ENCODE data around the gene CFAP298. TPM values are rescaled to one million over a fixed set of nuclear protein-coding genes. Genes with fewer than 3 reads are reported as not detected.

Gene CFAP298
- total RNA-seq, 1 donor from 2014 or later, result 22.1 TPM

DNA sequence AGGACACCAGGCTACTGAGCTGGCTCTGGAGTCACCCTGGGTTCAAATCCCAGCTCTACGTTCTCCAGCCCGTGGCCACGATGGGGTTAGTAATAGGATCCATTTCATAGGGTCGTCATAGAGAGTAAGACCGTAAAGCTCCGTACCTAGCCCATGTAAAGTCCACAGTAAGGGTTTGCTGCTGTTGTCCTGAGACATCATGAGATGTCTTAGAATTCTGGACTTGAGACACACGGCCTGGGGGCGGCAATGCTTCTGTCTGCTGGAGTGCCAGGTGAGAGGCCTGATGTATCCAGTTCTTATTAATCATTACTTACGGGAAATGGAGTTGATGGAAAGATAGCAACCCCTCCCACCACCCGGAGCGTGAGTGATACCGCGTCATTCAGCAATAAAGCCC lies 30.4 kb downstream of the CFAP298 start:
- no peak overlapping the region for H3K27ac ChIP-seq
- no peaks in the 10 kb centered on the region for H3K4me1 ChIP-seq
- no peak for DNase-seq (ENCODE audit: extremely low spot score in 2 of 2)
- no peak for TF ChIP-seq POLR2AphosphoS5 (IDR thresholded peaks at IDR 0.05; ENCODE audit: insufficient read depth in 1 of 2, low read depth in 1 of 2)
- H3K4me3 ChIP-seq, result no peak overlapping the region
- no peaks in the 10 kb centered on the region for H3K36me3 ChIP-seq
- intact Hi-C loops (cut with DNase I), result no loop called here
- no peaks in the 10 kb centered on the region for H3K9me3 ChIP-seq
- no peaks in the 10 kb centered on the region for H3K27me3 ChIP-seq

DNA sequence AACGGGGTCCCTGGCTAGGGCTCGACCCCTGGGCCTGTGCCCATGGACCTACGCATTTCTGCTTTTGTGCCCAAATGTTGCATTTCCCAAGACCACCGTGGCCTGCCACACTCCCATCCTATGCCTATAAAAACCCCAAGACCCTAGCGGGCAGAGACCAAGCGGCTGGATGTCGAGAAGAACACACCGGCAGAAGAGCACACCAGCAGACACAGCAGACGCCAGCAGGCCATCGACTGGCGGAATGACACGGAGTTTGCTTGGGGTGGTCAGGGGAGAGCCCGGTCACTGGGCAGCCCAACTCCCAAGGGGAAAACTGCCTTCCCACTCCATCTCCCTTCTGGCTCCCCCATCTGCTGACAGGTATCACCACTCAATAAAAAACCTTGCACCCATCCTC lies 31.2 kb downstream of the CFAP298 start:
- no peaks in the 10 kb centered on the region for H3K4me1 ChIP-seq
- H3K27ac ChIP-seq, result no peak overlapping the region
- no peaks in the 10 kb centered on the region for H3K27me3 ChIP-seq
- H3K9me3 ChIP-seq, result no peaks in the 10 kb centered on the region
- TF ChIP-seq POLR2A (IDR thresholded peaks at IDR 0.05) (no peak), POLR2AphosphoS5 (IDR thresholded peaks at IDR 0.05; ENCODE audit: insufficient read depth in 1 of 2, low read depth in 1 of 2) (no peak)
- TF ChIP-seq, protein P1, sequence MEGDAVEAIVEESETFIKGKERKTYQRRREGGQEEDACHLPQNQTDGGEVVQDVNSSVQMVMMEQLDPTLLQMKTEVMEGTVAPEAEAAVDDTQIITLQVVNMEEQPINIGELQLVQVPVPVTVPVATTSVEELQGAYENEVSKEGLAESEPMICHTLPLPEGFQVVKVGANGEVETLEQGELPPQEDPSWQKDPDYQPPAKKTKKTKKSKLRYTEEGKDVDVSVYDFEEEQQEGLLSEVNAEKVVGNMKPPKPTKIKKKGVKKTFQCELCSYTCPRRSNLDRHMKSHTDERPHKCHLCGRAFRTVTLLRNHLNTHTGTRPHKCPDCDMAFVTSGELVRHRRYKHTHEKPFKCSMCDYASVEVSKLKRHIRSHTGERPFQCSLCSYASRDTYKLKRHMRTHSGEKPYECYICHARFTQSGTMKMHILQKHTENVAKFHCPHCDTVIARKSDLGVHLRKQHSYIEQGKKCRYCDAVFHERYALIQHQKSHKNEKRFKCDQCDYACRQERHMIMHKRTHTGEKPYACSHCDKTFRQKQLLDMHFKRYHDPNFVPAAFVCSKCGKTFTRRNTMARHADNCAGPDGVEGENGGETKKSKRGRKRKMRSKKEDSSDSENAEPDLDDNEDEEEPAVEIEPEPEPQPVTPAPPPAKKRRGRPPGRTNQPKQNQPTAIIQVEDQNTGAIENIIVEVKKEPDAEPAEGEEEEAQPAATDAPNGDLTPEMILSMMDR (IDR thresholded peaks at IDR 0.05), result no peak
- intact Hi-C loops (cut with DNase I), result no loop called here
- H3K36me3 ChIP-seq, result no peaks in the 10 kb centered on the region
- no peak overlapping the region for H3K4me3 ChIP-seq
- DNase-seq (ENCODE audit: extremely low spot score in 2 of 2), result no peak

DNA sequence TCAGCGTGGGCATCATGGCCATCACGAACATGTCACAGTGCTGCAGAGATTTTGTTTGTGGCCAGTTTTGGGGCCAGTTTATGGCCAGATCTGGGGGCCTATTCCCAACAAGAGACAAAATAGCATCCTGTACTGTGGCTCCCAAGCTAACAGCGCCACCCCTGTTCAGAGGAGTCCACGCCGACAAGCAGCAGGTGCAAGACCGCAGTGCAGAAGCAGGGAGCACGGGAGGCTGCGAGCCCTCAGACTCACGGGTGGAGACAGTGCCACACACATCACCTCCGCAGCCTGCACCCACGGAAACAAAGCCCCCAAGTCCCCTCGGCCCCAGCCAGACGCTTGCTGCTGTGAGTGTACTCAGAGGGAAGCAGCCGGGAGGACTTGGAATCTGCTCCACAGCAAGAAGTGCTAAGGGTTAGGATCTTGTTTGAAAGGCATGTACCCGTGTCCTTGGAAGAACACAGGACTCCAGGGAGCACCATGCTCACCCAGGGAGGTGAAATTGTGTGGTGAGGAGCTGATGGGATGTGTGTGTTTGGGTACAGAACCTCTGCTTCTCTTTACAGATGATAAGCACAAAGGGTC lies 34.0 kb downstream of the CFAP298 start:
- TF ChIP-seq POLR2AphosphoS5 (IDR thresholded peaks at IDR 0.05; ENCODE audit: insufficient read depth in 1 of 2, low read depth in 1 of 2), result no peak
- TF ChIP-seq POLR2A (IDR thresholded peaks at IDR 0.05), result no peak
- TF ChIP-seq, protein P1 (IDR thresholded peaks at IDR 0.05), result no peak
- no peak overlapping the region for H3K27ac ChIP-seq
- no peak overlapping the region for H3K4me3 ChIP-seq
- DNase-seq (ENCODE audit: extremely low spot score in 2 of 2), result no peak
- no peaks in the 10 kb centered on the region for H3K36me3 ChIP-seq
- H3K27me3 ChIP-seq, result no peaks in the 10 kb centered on the region
- no peaks in the 10 kb centered on the region for H3K9me3 ChIP-seq
- intact Hi-C loops (cut with DNase I), result no loop called here
- H3K4me1 ChIP-seq, result no peaks in the 10 kb centered on the region

DNA sequence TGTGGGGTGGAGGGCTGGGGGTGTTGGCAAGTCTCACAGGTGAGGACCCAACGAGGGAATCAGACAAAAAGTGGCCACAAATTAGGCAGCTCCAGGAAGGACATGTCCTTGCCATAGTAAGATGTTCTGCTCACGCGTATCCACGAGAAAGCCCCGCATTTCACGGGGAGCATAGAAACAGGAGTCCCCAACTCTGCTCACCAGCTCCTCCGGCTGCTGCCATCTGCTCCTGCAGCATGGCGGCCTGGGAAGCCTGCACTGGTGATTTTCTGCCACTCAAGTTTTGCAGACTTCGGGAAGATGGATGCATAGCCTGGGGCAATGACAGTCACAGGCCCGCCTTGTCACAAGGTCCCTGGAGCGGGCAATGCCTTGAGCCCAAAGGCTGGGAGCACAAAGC lies 36.2 kb downstream of the CFAP298 start:
- no peak overlapping the region for H3K4me3 ChIP-seq
- TF ChIP-seq, protein P1 (IDR thresholded peaks at IDR 0.05), result no peak
- TF ChIP-seq POLR2A (IDR thresholded peaks at IDR 0.05) (no peak), POLR2AphosphoS5 (IDR thresholded peaks at IDR 0.05; ENCODE audit: insufficient read depth in 1 of 2, low read depth in 1 of 2) (no peak)
- DNase-seq (ENCODE audit: extremely low spot score in 2 of 2), result no peak
- no peak overlapping the region for H3K27ac ChIP-seq
- no peaks in the 10 kb centered on the region for H3K27me3 ChIP-seq
- H3K9me3 ChIP-seq, result no peaks in the 10 kb centered on the region
- no peaks in the 10 kb centered on the region for H3K4me1 ChIP-seq
- H3K36me3 ChIP-seq, result no peaks in the 10 kb centered on the region
- intact Hi-C loops (cut with DNase I), result no loop called here

DNA sequence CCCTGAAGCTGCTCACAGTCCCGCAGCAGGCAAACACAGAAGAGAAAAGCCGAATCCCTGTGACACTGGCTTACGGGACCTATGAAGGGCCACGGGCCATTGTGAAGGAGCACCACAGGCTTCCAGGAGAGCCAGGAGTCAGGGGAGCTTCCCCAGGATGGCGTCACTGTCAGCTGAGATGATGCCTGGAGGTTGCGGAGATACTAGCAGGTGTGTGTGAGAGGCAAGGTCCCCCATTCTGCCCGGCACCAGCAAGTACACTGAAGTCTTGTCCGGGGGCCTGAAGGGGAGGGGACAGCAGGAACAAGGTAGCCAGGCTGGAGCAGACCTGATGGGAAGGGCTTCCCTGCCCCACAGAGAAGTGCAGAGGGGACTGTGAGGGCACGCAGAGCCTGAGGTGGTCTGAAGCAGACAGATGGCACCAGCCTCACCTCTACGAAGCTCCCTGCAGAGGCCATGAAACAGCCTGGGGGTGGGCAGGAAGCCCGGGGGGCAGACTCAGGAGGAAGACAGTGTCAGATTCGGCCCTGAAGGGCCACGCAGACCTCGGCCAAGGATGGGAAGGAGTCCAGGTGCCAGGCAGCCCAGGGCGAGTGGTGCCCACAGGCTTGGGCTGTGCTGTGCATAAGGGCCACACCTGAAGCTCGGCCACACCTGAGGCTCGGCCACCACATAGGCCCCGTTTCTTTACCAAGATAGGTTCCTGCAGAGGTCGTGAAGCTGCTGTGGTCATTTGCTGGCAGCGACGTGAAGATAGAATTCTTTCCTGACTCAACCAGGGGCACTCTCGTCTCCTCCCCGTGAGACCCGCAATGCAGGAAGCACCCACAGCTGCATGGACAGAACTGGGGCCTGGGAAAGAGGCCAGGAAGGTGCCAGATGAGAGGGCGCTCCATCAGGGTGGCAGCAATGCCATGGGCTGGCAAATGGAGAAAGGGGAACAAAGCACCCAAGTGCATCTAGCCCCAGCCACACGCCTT lies 36.9 kb downstream of the CFAP298 start:
- no peaks in the 10 kb centered on the region for H3K36me3 ChIP-seq
- no peak for DNase-seq (ENCODE audit: extremely low spot score in 2 of 2)
- H3K27me3 ChIP-seq, result no peaks in the 10 kb centered on the region
- no peak overlapping the region for H3K4me3 ChIP-seq
- no peaks in the 10 kb centered on the region for H3K9me3 ChIP-seq
- intact Hi-C loops (cut with DNase I), result no loop called here
- H3K4me1 ChIP-seq, result no peaks in the 10 kb centered on the region
- H3K27ac ChIP-seq, result no peak overlapping the region
- TF ChIP-seq, protein P1 (IDR thresholded peaks at IDR 0.05), result no peak
- TF ChIP-seq POLR2A (IDR thresholded peaks at IDR 0.05), result no peak
- no peak for TF ChIP-seq POLR2AphosphoS5 (IDR thresholded peaks at IDR 0.05; ENCODE audit: insufficient read depth in 1 of 2, low read depth in 1 of 2)
